Omental fat pad (tissue), 4 donors: ENCODE data around the gene NXPH3. TPM values are rescaled to one million over a fixed set of nuclear protein-coding genes. Genes with fewer than 3 reads are reported as not detected.

Experiments used
- ATAC-seq: fragments of 150-250 bp; one replicate; pipeline ENCODE4 v1.9.1; 2016; ENCODE audit warnings: mild to moderate bottlenecking, moderate library complexity; ENCODE audit not compliant: low FRiP score
- DNase-seq: peaks from one replicate; pipeline ENCODE4 v3.0.0-alpha.2; 2019; ENCODE audit warnings: low spot score
- CTCF ChIP-seq, 3 donors: fragments of 450-650 bp; IDR thresholded peaks; one replicate each; pipeline ENCODE4 v1.5.1; 2016 to 2017; ENCODE audit warnings: antibody characterized with exemption in 3 of 3, mild to moderate bottlenecking in 3 of 3, moderate library complexity in 2 of 3
- total RNA-seq, 4 donors: library from RNA; depleted of rRNA; stranded (reverse); fragments of >200 nt; gene quantifications; one replicate each; pipeline ENCODE4 v1.1.0, GENCODE V29; 2016

The NXPH3 gene
- total RNA-seq, 4 donors from 2014 or later = 2.9 to 7.4 (median 5.8) TPM

GRCh38 chr17:49630113-49630900, 54.6 kb downstream of the NXPH3 start:
- DNase-seq = no peak
- ATAC-seq = no peak
- TF ChIP-seq CTCF (IDR thresholded peaks at IDR 0.05) = no peak

- ATAC-seq (no peak), DNase-seq (no peak)
These were observed 55.8 kb downstream of the NXPH3 start for GRCh38 chr17:49631496-49631895.

More at GRCh38 chr17:49631496-49631895, 55.8 kb downstream of the NXPH3 start:
- no peak for TF ChIP-seq CTCF (IDR thresholded peaks at IDR 0.05)

Other genes starting within 250 kb of the NXPH3 start
- gene ZNF652, start 213.6 kb upstream of the NXPH3 start, total RNA-seq = 10 to 100 TPM; 22.9 to 50.0 (median 31.0) TPM
- 100 to 1,000 TPM in 2 of 4 donors, 10 to 100 TPM in 2; 86.9 to 139 (median 111) TPM for gene PHB1, start 161.0 kb upstream of the NXPH3 start, total RNA-seq
- gene NGFR, start 80.6 kb upstream of the NXPH3 start, total RNA-seq = 10 to 100 TPM in 3 of 4 donors, 1 to 10 TPM in 1; 6.5 to 44.6 (median 33.7) TPM
- 10 to 100 TPM; 33.7 to 73.5 (median 50.4) TPM for gene SPOP, start 102.2 kb downstream of the NXPH3 start, total RNA-seq
- gene SLC35B1, start 132.1 kb downstream of the NXPH3 start, total RNA-seq = 10 to 100 TPM; 30.6 to 47.8 (median 43.3) TPM
- 10 to 100 TPM in 2 of 4 donors, 1 to 10 TPM in 2; 4.1 to 15.8 (median 10.7) TPM for gene FAM117A, start 188.3 kb downstream of the NXPH3 start, total RNA-seq
- gene KAT7, start 212.8 kb downstream of the NXPH3 start, total RNA-seq = 10 to 100 TPM; 19.9 to 32.6 (median 21.0) TPM